Thoracic aorta (tissue), 2 donors: Measurements from ENCODE around the gene VAMP1. TPM values are rescaled to one million over a fixed set of nuclear protein-coding genes. Genes with fewer than 3 reads are reported as not detected.
"Not testable (repeated sequence)": the region's sequence is repeated elsewhere in the genome, so short reads cannot be mapped to it uniquely, and the experiment has no call there.

Source experiments
- ATAC-seq: fragments of 150-250 bp; one replicate; pipeline ENCODE4 v1.8.0; 2017; ENCODE audit warnings: low read depth; ENCODE audit not compliant: insufficient number of reproducible peaks, low FRiP score
- DNase-seq: peaks from one replicate; pipeline ENCODE4 v3.0.0-alpha.2; 2020; ENCODE audit warnings: low spot score
- H3K27ac ChIP-seq, 2 donors: fragments of 200-600 bp; sonication (generic); 1 replicate in 1 of 2; 2 replicates in 1 of 2; pipeline ENCODE4 v1.5.1; 2016; ENCODE audit warnings: mild to moderate bottlenecking in 2 of 2, moderate library complexity in 2 of 2
- H3K27me3 ChIP-seq: fragments of 200-600 bp; sonication (generic); replicated peaks from 2 replicates; pipeline ENCODE4 v1.6.0; 2016; ENCODE audit warnings: mild to moderate bottlenecking; ENCODE audit not compliant: insufficient read depth
- H3K36me3 ChIP-seq: fragments of 200-600 bp; sonication (generic); one replicate; pipeline ENCODE4 v1.5.1; 2016
- H3K4me1 ChIP-seq, 2 donors: fragments of 200-600 bp; sonication (generic); 1 replicate in 1 of 2; 2 replicates in 1 of 2; pipeline versions ENCODE4 v1.5.1 to v1.6.0; 2016; ENCODE audit warnings: low read depth in 2 of 2, mild to moderate bottlenecking in 1 of 2; ENCODE audit not compliant: control insufficient read depth in 1 of 2
- H3K4me3 ChIP-seq: fragments of 200-600 bp; sonication (generic); 2 replicates; pipeline ENCODE4 v1.5.1; 2016; ENCODE audit warnings: mild to moderate bottlenecking
- H3K9me3 ChIP-seq: fragments of 200-600 bp; sonication (generic); 2 replicates; pipeline ENCODE4 v1.5.1; 2016
- CTCF ChIP-seq: fragments of 200-600 bp; sonication (generic); IDR thresholded peaks from one replicate; pipeline ENCODE4 v1.5.1; 2019; ENCODE audit warnings: antibody characterized with exemption
- total RNA-seq, 2 donors: library from RNA; depleted of rRNA; stranded (reverse); fragments of >200 nt; gene quantifications; one replicate each; pipeline versions ENCODE4 v1.1.0 to v1.2.3, GENCODE V29; 2016

The VAMP1 gene
- 10 to 100 TPM; 24.4 to 29.9 TPM for total RNA-seq

- peaks cover 15 to 23% of the 10 kb centered on the region in 2 donors for H3K4me1 ChIP-seq
- H3K27me3 ChIP-seq, result no peaks in the 10 kb centered on the region
- peak; percentile 93 for DNase-seq
- H3K9me3 ChIP-seq, result no peaks in the 10 kb centered on the region
- H3K36me3 ChIP-seq, result no peaks in the 10 kb centered on the region
- H3K4me3 ChIP-seq, result peak within 1 kb of the TSS; percentile 84
- peak; percentile 94 for ATAC-seq
- no peak for TF ChIP-seq CTCF
- H3K27ac ChIP-seq, result peak within 1 kb of the TSS; percentile 86 to 90
Observed at GRCh38 chr12:6470375-6471163, at the start of gene VAMP1. Gene VAMP1 (minus strand): TSS chr12:6470677. CDS start chr12:6470531, 146 bp downstream.

DNA sequence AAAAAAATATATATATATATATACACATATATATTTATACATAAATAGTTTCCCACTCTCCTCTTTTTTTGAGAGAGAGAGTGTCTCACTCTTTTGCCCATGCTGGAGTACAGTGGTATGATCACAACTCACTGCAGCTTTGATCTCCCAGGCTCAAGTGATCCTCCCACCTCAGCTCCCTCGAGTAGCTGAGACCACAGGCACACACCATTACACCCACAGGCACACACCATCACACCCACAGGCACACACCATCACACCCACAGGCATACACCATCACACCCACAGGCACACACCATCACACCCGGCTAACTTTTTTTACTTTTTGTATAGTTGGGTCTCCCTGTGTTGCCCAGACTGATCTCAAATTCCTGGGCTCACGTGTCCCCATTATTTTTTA lies 49.7 kb upstream of the VAMP1 start:
- no peak for TF ChIP-seq CTCF
- ATAC-seq, result no peak
- no peaks in the 10 kb centered on the region for H3K4me1 ChIP-seq

GRCh38 chr12:6508087-6508486 lies 37.6 kb upstream of the VAMP1 start:
- no peak for ATAC-seq
- peaks cover 14 to 23% of the 10 kb centered on the region in 2 donors for H3K4me1 ChIP-seq
- peaks cover 16% of the 10 kb centered on the region for H3K36me3 ChIP-seq
- no peak for DNase-seq
- no peaks in the 10 kb centered on the region for H3K9me3 ChIP-seq
- no peak for TF ChIP-seq CTCF
- peak overlapping the region; percentile 89 to 97 for H3K27ac ChIP-seq
- H3K27me3 ChIP-seq, result no peaks in the 10 kb centered on the region
- no peak overlapping the region for H3K4me3 ChIP-seq

More for the DNA sequence above, 49.7 kb upstream of the VAMP1 start:
- Histone ChIP-seq H3K9me3 (no peaks in the 10 kb centered on the region), H3K27me3 (no peaks in the 10 kb centered on the region), H3K36me3 (peaks cover 66% of the 10 kb centered on the region), H3K27ac (no peak overlapping the region), H3K4me3 (no peak overlapping the region)
- DNase-seq, result no peak

DNA sequence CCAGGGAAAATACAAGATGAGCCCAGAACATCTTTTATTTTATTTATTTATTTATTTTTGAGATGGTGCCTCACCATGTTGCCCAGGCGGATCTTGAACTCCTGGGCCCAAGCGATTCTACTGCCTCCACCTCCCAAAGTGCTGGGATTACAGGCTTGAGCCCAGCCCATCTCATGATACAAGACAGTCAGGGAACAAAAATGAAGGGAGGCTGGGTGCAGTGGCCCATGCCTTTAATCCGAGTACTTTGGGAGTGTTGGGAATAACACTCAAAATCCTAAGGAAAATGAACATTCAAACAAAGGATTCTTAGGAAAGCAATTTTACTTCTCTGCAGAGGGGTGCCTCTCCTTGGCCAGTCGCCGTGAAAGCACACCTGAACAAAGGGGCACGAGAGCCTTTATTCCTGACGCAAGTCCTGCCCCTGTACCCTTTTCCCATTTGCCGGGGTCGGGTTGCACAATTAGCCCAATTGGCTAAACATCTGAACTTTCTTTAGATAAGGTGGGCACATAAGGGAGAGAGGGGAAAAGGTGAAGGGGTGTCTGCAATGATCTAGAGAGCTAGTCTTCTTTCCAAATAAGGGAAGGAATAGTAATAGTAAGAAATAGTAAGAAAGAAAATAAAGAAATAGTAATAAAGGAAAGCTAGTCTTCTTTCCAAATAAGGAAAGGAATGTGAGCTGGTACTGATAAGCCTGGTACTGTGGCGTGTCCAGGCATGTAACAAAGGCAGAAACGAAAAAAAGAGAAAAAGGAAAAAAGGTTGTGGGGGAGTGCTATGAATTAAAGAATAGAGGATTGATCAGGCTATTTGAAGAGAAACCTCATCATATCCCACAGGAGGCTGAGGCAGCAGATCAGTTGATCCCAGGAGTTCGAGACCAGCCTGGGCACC lies 36.9 kb upstream of the VAMP1 start:
- Histone ChIP-seq H3K36me3 (peaks cover 11% of the 10 kb centered on the region), H3K27ac (peak overlapping the region; percentile 89 to 97), H3K4me1 (peaks cover 14 to 23% of the 10 kb centered on the region in 2 donors), H3K27me3 (no peaks in the 10 kb centered on the region), H3K4me3 (peak overlapping the region; percentile 11), H3K9me3 (no peaks in the 10 kb centered on the region)
- no peak for TF ChIP-seq CTCF
- no peak for ATAC-seq
- no peak for DNase-seq

DNA sequence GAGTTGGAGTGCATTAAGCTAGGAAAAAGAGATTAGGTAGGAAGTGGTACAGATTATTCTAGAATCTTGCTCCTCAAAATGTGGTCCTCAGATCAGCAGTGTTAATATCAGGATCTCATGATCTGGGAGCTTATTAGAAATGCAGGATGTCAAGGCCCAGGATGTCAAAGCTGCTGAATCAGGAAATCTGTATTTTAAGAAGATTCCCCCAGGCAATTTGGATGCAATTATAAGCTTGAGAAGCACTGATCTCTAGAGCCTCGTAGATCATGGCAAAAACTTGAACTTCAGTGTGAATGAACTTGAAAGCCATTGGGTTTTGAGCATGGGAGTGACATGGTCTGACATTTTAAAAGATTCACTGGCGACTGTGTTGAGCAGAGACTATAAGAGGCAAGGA lies 30.0 kb upstream of the VAMP1 start:
- no peaks in the 10 kb centered on the region for H3K9me3 ChIP-seq
- no peak overlapping the region for H3K27ac ChIP-seq
- DNase-seq (no peak), ATAC-seq (no peak)
- TF ChIP-seq CTCF, result no peak
- peaks cover 10% of the 10 kb centered on the region for H3K36me3 ChIP-seq
- peaks cover 0 to 4% of the 10 kb centered on the region in 2 donors for H3K4me1 ChIP-seq
- H3K27me3 ChIP-seq, result no peaks in the 10 kb centered on the region
- no peak overlapping the region for H3K4me3 ChIP-seq

DNA sequence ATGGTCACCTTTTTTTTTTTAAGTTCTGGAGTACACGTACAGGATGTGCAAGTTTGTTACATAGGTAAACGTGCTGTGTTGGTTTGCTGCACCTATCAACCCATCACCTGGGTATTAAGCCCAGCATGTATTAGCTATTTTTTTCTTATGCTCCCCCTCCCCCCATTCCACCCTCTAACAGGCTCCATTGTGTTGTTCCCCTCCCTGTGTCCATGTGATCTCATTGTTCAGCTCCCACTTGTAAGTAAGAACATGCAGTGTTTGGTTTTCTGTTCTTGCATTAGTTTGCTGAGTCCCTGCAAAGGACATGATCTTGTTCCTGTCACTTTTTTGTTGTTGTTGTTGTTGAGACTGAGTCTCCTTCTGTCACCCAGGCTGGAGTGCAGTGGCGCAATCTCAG lies 26.8 kb upstream of the VAMP1 start:
- not testable (repeated sequence) for H3K36me3 ChIP-seq, H3K27ac ChIP-seq, DNase-seq, H3K27me3 ChIP-seq, H3K9me3 ChIP-seq, ATAC-seq, H3K4me3 ChIP-seq
- H3K4me1 ChIP-seq, result peaks cover 11 to 22% of the 10 kb centered on the region in 2 donors
